Naive thymus-derived CD8-positive, alpha-beta T cell (primary cell): Measurements from ENCODE around the gene NOXO1. TPM values are rescaled to one million over a fixed set of nuclear protein-coding genes. Genes with fewer than 3 reads are reported as not detected.

Source experiments
- polyA plus RNA-seq, 3 donors: library from polyadenylated mRNA; unstranded; fragments of 300-500 nt; fragmentation: Illumina TruSeq; gene quantifications; one replicate each; pipeline ENCODE4 v1.2.3, GENCODE V29; 2021
- total RNA-seq, 8 experiments: library from RNA in 2 of 8; stranded (reverse) in 2 of 8; gene quantifications; one replicate each; pipeline ENCODE4 v1.2.3 and lab custom pipeline; 2021 to 2026

NOXO1 gene
- total and polyA plus RNA-seq, 5 experiments from 2014 or later = 1.3 to 2.3 TPM; not detected in 3

Other genes with a start within 250 kb of the NOXO1 start
Only the 30 nearest of the 31 such genes appear.
- gene NME3, start 209.9 kb downstream of the NOXO1 start, total RNA-seq = 10 to 100 TPM; 70.6 to 79.9 TPM
- 10 to 100 TPM; 60.0 to 84.2 (median 62.9) TPM for gene NME3, start 209.9 kb downstream of the NOXO1 start, polyA plus RNA-seq
- gene EME2, start 208.7 kb downstream of the NOXO1 start, total RNA-seq = 10 to 100 TPM; 28.4 to 31.5 TPM
- gene EME2, start 208.7 kb downstream of the NOXO1 start, polyA plus RNA-seq = 1 to 10 TPM in 2 of 3 donors, under 1 TPM in 1; 0.35 to 1.6 (median 1.1) TPM
- 10 to 100 TPM; 53.1 to 55.9 TPM for gene MRPS34, start 208.3 kb downstream of the NOXO1 start, total RNA-seq
- 100 to 1,000 TPM; 113 to 145 (median 133) TPM for gene MRPS34, start 208.3 kb downstream of the NOXO1 start, polyA plus RNA-seq
- 100 to 1,000 TPM; 120 to 123 TPM for gene SPSB3, start 198.9 kb downstream of the NOXO1 start, total RNA-seq
- 10 to 100 TPM; 38.0 to 42.0 (median 40.8) TPM for gene SPSB3, start 198.9 kb downstream of the NOXO1 start, polyA plus RNA-seq
- 10 to 100 TPM; 62.0 to 65.4 TPM for gene NUBP2, start 198.5 kb downstream of the NOXO1 start, total RNA-seq
- 10 to 100 TPM; 87.2 to 90.6 (median 87.3) TPM for gene NUBP2, start 198.5 kb downstream of the NOXO1 start, polyA plus RNA-seq
- 1 to 10 TPM; 1.7 to 2.1 TPM for gene IGFALS, start 187.8 kb downstream of the NOXO1 start, total RNA-seq
- gene IGFALS, start 187.8 kb downstream of the NOXO1 start, polyA plus RNA-seq = not detected
- gene HAGH, start 154.6 kb downstream of the NOXO1 start, total RNA-seq = 10 to 100 TPM; 65.7 to 67.8 TPM
- gene HAGH, start 154.6 kb downstream of the NOXO1 start, polyA plus RNA-seq = 10 to 100 TPM; 38.7 to 60.0 (median 45.0) TPM
- gene FAHD1, start 154.3 kb downstream of the NOXO1 start, total RNA-seq = 10 to 100 TPM; 11.1 to 12.1 TPM
- 10 to 100 TPM; 20.3 to 34.2 (median 32.6) TPM for gene FAHD1, start 154.3 kb downstream of the NOXO1 start, polyA plus RNA-seq
- gene MEIOB, start 109.3 kb downstream of the NOXO1 start, total RNA-seq = not detected
- gene MEIOB, start 109.3 kb downstream of the NOXO1 start, polyA plus RNA-seq = not detected
- gene HS3ST6, start 63.1 kb downstream of the NOXO1 start, total RNA-seq = not detected
- gene HS3ST6, start 63.1 kb downstream of the NOXO1 start, polyA plus RNA-seq = not detected
- gene MSRB1, start 38.3 kb downstream of the NOXO1 start, total RNA-seq = 1 to 10 TPM; 9.9 to 10.0 TPM
- 10 to 100 TPM; 13.9 to 19.1 (median 16.2) TPM for gene MSRB1, start 38.3 kb downstream of the NOXO1 start, polyA plus RNA-seq
- not detected for gene RPL3L, start 26.8 kb downstream of the NOXO1 start, total RNA-seq
- not detected for gene RPL3L, start 26.8 kb downstream of the NOXO1 start, polyA plus RNA-seq
- gene NDUFB10, start 21.9 kb downstream of the NOXO1 start, total RNA-seq = 10 to 100 TPM; 62.5 to 65.6 TPM
- gene NDUFB10, start 21.9 kb downstream of the NOXO1 start, polyA plus RNA-seq = 100 to 1,000 TPM; 180 to 217 (median 187) TPM
- 1,000 to 10,000 TPM; 3,016 to 3,025 TPM for gene RPS2, start 16.6 kb downstream of the NOXO1 start, total RNA-seq
- 1,000 to 10,000 TPM; 6,506 to 7,644 (median 7,481) TPM for gene RPS2, start 16.6 kb downstream of the NOXO1 start, polyA plus RNA-seq
- gene RNF151, start 14.6 kb downstream of the NOXO1 start, total RNA-seq = not detected
- not detected for gene RNF151, start 14.6 kb downstream of the NOXO1 start, polyA plus RNA-seq
- 10 to 100 TPM; 30.0 to 33.4 TPM for gene TBL3, start 9.4 kb downstream of the NOXO1 start, total RNA-seq
- gene TBL3, start 9.4 kb downstream of the NOXO1 start, polyA plus RNA-seq = 10 to 100 TPM; 44.6 to 61.8 (median 52.2) TPM
- gene GFER, start 2.7 kb upstream of the NOXO1 start, total RNA-seq = 10 to 100 TPM; 15.9 to 22.3 TPM
- gene GFER, start 2.7 kb upstream of the NOXO1 start, polyA plus RNA-seq = 10 to 100 TPM; 21.4 to 30.0 (median 26.3) TPM
- under 1 TPM; 0.60 to 0.77 TPM for gene SYNGR3, start 8.5 kb upstream of the NOXO1 start, total RNA-seq
- 1 to 10 TPM in 1 of 3 donors, under 1 TPM in 1, not detected in 1; 0.77 to 1.1 TPM for gene SYNGR3, start 8.5 kb upstream of the NOXO1 start, polyA plus RNA-seq
- gene ZNF598, start 28.4 kb upstream of the NOXO1 start, total RNA-seq = 10 to 100 TPM; 58.6 to 66.2 TPM
- gene ZNF598, start 28.4 kb upstream of the NOXO1 start, polyA plus RNA-seq = 1 to 10 TPM; 3.4 to 10.0 (median 3.6) TPM
- not detected for gene NPW, start 38.3 kb upstream of the NOXO1 start, total RNA-seq
- not detected for gene NPW, start 38.3 kb upstream of the NOXO1 start, polyA plus RNA-seq
- gene NHERF2, start 45.4 kb upstream of the NOXO1 start, total RNA-seq = 1 to 10 TPM; 5.3 to 6.0 TPM
- gene NHERF2, start 45.4 kb upstream of the NOXO1 start, polyA plus RNA-seq = 1 to 10 TPM in 1 of 3 donors, under 1 TPM in 2; 0.32 to 1.2 (median 0.46) TPM
- gene NTHL1, start 66.4 kb upstream of the NOXO1 start, total RNA-seq = 10 to 100 TPM in 1 of 2 experiments, 1 to 10 TPM in 1; 9.1 to 13.1 TPM
- gene NTHL1, start 66.4 kb upstream of the NOXO1 start, polyA plus RNA-seq = 10 to 100 TPM; 13.1 to 20.0 (median 16.6) TPM
- gene TSC2, start 66.5 kb upstream of the NOXO1 start, total RNA-seq = 100 to 1,000 TPM; 145 to 162 TPM
- 10 to 100 TPM; 23.5 to 42.0 (median 27.2) TPM for gene TSC2, start 66.5 kb upstream of the NOXO1 start, polyA plus RNA-seq
- 100 to 1,000 TPM; 131 to 134 TPM for gene PKD1, start 154.4 kb upstream of the NOXO1 start, total RNA-seq
- 1 to 10 TPM; 3.5 to 9.9 (median 4.8) TPM for gene PKD1, start 154.4 kb upstream of the NOXO1 start, polyA plus RNA-seq
- not detected for gene RAB26, start 167.2 kb upstream of the NOXO1 start, total RNA-seq
- gene RAB26, start 167.2 kb upstream of the NOXO1 start, polyA plus RNA-seq = 1 to 10 TPM in 1 of 3 donors, under 1 TPM in 2; 0.27 to 1.2 (median 0.94) TPM
- 10 to 100 TPM; 32.3 to 39.5 TPM for gene TRAF7, start 174.3 kb upstream of the NOXO1 start, total RNA-seq
- 1 to 10 TPM; 3.5 to 8.8 (median 4.3) TPM for gene TRAF7, start 174.3 kb upstream of the NOXO1 start, polyA plus RNA-seq
- under 1 TPM; 0.08 to 0.13 TPM for gene CASKIN1, start 215.1 kb upstream of the NOXO1 start, total RNA-seq
- gene CASKIN1, start 215.1 kb upstream of the NOXO1 start, polyA plus RNA-seq = not detected
- 10 to 100 TPM; 49.3 to 53.2 TPM for gene MLST8, start 224.0 kb upstream of the NOXO1 start, total RNA-seq
- 10 to 100 TPM; 29.9 to 40.4 (median 30.1) TPM for gene MLST8, start 224.0 kb upstream of the NOXO1 start, polyA plus RNA-seq
- gene BRICD5, start 229.4 kb upstream of the NOXO1 start, total RNA-seq = 10 to 100 TPM; 26.7 to 27.0 TPM
- under 1 TPM in 2 of 3 donors, not detected in 1; 0.11 to 0.23 TPM for gene BRICD5, start 229.4 kb upstream of the NOXO1 start, polyA plus RNA-seq
- gene PGP, start 233.4 kb upstream of the NOXO1 start, total RNA-seq = 10 to 100 TPM; 22.8 to 28.1 TPM
- gene PGP, start 233.4 kb upstream of the NOXO1 start, polyA plus RNA-seq = 10 to 100 TPM in 2 of 3 donors, 1 to 10 TPM in 1; 8.7 to 17.7 (median 11.6) TPM